ENCODE data around the gene ZNF425.
"Not testable (repeated sequence)": the region's sequence is repeated elsewhere in the genome, so short reads cannot be mapped to it uniquely, and the experiment has no call there.

Gene ZNF425

GRCh38 chr7:149099058-149099457 is 27.1 kb downstream of the ZNF425 start:
- Histone ChIP-seq H3K36me3 (no peaks in the 10 kb centered on the region), H3K27me3 (no peaks in the 10 kb centered on the region; the same call in 1 of the 2 replicates), H3K4me3 (ENCODE audit: low read depth, low read length) (no peak overlapping the region), H3K4me1 (no peaks in the 10 kb centered on the region), H3K9me3 (no peaks in the 10 kb centered on the region)
- no peak for TF ChIP-seq CTCF (IDR thresholded peaks at IDR 0.05; ENCODE audit: low read depth, low read length)
- no peak for DNase-seq

- no peaks in the 10 kb centered on the region for H3K27me3 ChIP-seq
- DNase-seq = no peak
- no peaks in the 10 kb centered on the region for H3K4me1 ChIP-seq
- TF ChIP-seq CTCF (IDR thresholded peaks at IDR 0.05; ENCODE audit: low read depth, low read length) = no peak
- H3K36me3 ChIP-seq = no peaks in the 10 kb centered on the region
- H3K4me3 ChIP-seq (ENCODE audit: low read depth, low read length) = no peak overlapping the region
- H3K9me3 ChIP-seq = no peaks in the 10 kb centered on the region
Measured at GRCh38 chr7:149097088-149097487, 29.0 kb downstream of the ZNF425 start.

GRCh38 chr7:149093228-149093627 is 32.9 kb downstream of the ZNF425 start:
- H3K36me3 ChIP-seq = no peaks in the 10 kb centered on the region
- no peak for TF ChIP-seq CTCF (IDR thresholded peaks at IDR 0.05; ENCODE audit: low read depth, low read length)
- H3K27me3 ChIP-seq = no peaks in the 10 kb centered on the region
- no peak for DNase-seq
- H3K4me3 ChIP-seq (ENCODE audit: low read depth, low read length) = no peak overlapping the region
- no peaks in the 10 kb centered on the region for H3K4me1 ChIP-seq
- no peaks in the 10 kb centered on the region for H3K9me3 ChIP-seq

GRCh38 chr7:149092244-149092643 is 33.9 kb downstream of the ZNF425 start:
- not testable (repeated sequence) for H3K36me3 ChIP-seq; H3K4me1 ChIP-seq; H3K27me3 ChIP-seq; H3K4me3 ChIP-seq (ENCODE audit: low read depth, low read length); DNase-seq; H3K9me3 ChIP-seq

- Histone ChIP-seq H3K4me1 (no peaks in the 10 kb centered on the region), H3K27me3 (no peaks in the 10 kb centered on the region), H3K9me3 (no peaks in the 10 kb centered on the region), H3K4me3 (ENCODE audit: low read depth, low read length) (peak within 1 kb of the TSS; percentile 90), H3K36me3 (no peaks in the 10 kb centered on the region)
- peak; percentile 92 for DNase-seq
- peak; percentile 78 for TF ChIP-seq CTCF (IDR thresholded peaks at IDR 0.05; ENCODE audit: low read depth, low read length)
Measured at GRCh38 chr7:149090397-149091195, 35.5 kb downstream of the ZNF425 start, which contains the start of gene ZNF786. TSS of gene ZNF786 (minus strand) at chr7:149090718. CDS start at chr7:149090640, 78 bp downstream.

- no peaks in the 10 kb centered on the region for H3K27me3 ChIP-seq
- DNase-seq = no peak
- no peak for TF ChIP-seq CTCF (IDR thresholded peaks at IDR 0.05; ENCODE audit: low read depth, low read length)
- peaks cover 4% of the 10 kb centered on the region for H3K36me3 ChIP-seq
- no peaks in the 10 kb centered on the region for H3K9me3 ChIP-seq
- no peaks in the 10 kb centered on the region for H3K4me1 ChIP-seq
- no peak overlapping the region for H3K4me3 ChIP-seq (ENCODE audit: low read depth, low read length)
Measured at GRCh38 chr7:149087376-149087775, 38.7 kb downstream of the ZNF425 start.
